Body of pancreas (tissue), 4 donors: ENCODE data around the gene SLC22A23. TPM values are rescaled to one million over a fixed set of nuclear protein-coding genes. Genes with fewer than 3 reads are reported as not detected.

ENCODE experiments used
- ATAC-seq: fragments of 150-250 bp; one replicate; pipeline ENCODE4 v1.9.1; 2016
- DNase-seq, 4 donors: peaks; one replicate each; pipeline ENCODE4 v3.0.0-alpha.2; 2019
- H3K27ac ChIP-seq, 4 donors: fragments of 200-600 bp; sonication (generic); 1 replicate in 3 of 4; 2 replicates in 1 of 4; pipeline versions ENCODE4 v1.5.1 to v1.6.1; 2016 to 2019; ENCODE audit warnings: mild to moderate bottlenecking in 1 of 4, mixed read lengths in 1 of 4, moderate library complexity in 1 of 4
- H3K27me3 ChIP-seq, 2 donors: fragments of 200-600 bp; sonication (generic); one replicate each; pipeline ENCODE4 v1.6.0; 2016; ENCODE audit warnings: mild to moderate bottlenecking in 1 of 2
- H3K36me3 ChIP-seq, 2 donors: fragments of 200-600 bp; sonication (generic); replicated peaks in 1 of 2; 2 replicates each; pipeline ENCODE4 v1.5.1; 2016; ENCODE audit warnings: low read depth in 2 of 2; ENCODE audit not compliant: insufficient read depth in 1 of 2
- H3K4me1 ChIP-seq: fragments of 200-600 bp; sonication (generic); one replicate; pipeline ENCODE4 v1.6.0; 2016
- H3K4me3 ChIP-seq, 2 donors: fragments of 200-600 bp; sonication (generic); 1 replicate in 1 of 2; 2 replicates in 1 of 2; pipeline ENCODE4 v1.5.1; 2016 to 2019
- H3K9me3 ChIP-seq, 3 donors: fragments of 200-600 bp; sonication (generic); 1 replicate in 2 of 3; 2 replicates in 1 of 3; pipeline ENCODE4 v1.5.1; 2016
- POLR2A ChIP-seq, 3 donors: fragments of 450-650 bp; IDR thresholded peaks; one replicate each; pipeline ENCODE4 v1.6.1; 2016; ENCODE audit warnings: antibody characterized with exemption in 3 of 3, mild to moderate bottlenecking in 2 of 3
- WGBS, 2 donors: methylation state at CpG; one replicate each; pipeline ENCODE4 v1.1.5; 2017; 5-methylcytosine and 5-hydroxymethylcytosine counted together
- intact Hi-C: fragments of 100-400 bp; cut with DNase I; formaldehyde crosslinking; loops from one replicate; pipeline ENCODE4 v1.15.1; 2023
- total RNA-seq, 2 donors: library from RNA; depleted of rRNA; stranded (reverse); fragments of >200 nt; gene quantifications; one replicate each; pipeline ENCODE4 v1.1.0, GENCODE V29; 2016
- TF ChIP-seq, protein P1 (sequence below), 7 experiments: fragments of 450-650 bp in 4 of 7; fragments of 200-600 bp in 3 of 7; sonication (generic) in 3 of 7; IDR thresholded peaks; one replicate each; pipeline ENCODE4 v1.5.1; 2016 to 2019; ENCODE audit warnings: antibody characterized with exemption in 7 of 7

The SLC22A23 gene
- total RNA-seq, 2 donors from 2014 or later, result 20.4 to 32.2 TPM

- TF ChIP-seq POLR2A (IDR thresholded peaks at IDR 0.05), result no peak
- TF ChIP-seq, protein P1, sequence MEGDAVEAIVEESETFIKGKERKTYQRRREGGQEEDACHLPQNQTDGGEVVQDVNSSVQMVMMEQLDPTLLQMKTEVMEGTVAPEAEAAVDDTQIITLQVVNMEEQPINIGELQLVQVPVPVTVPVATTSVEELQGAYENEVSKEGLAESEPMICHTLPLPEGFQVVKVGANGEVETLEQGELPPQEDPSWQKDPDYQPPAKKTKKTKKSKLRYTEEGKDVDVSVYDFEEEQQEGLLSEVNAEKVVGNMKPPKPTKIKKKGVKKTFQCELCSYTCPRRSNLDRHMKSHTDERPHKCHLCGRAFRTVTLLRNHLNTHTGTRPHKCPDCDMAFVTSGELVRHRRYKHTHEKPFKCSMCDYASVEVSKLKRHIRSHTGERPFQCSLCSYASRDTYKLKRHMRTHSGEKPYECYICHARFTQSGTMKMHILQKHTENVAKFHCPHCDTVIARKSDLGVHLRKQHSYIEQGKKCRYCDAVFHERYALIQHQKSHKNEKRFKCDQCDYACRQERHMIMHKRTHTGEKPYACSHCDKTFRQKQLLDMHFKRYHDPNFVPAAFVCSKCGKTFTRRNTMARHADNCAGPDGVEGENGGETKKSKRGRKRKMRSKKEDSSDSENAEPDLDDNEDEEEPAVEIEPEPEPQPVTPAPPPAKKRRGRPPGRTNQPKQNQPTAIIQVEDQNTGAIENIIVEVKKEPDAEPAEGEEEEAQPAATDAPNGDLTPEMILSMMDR (IDR thresholded peaks at IDR 0.05), result no peak
- H3K27me3 ChIP-seq, result no peaks in the 10 kb centered on the region
- H3K36me3 ChIP-seq, result no peaks in the 10 kb centered on the region
- WGBS, 2 donors, result 95% methylated on average over 13 of the region's 13 CpGs
- ATAC-seq, result no peak
- no peak overlapping the region for H3K27ac ChIP-seq
- H3K4me3 ChIP-seq, result no peak overlapping the region
- H3K9me3 ChIP-seq, result no peaks in the 10 kb centered on the region
- intact Hi-C loops, result no loop called here
- peaks cover 8% of the 10 kb centered on the region for H3K4me1 ChIP-seq
- DNase-seq, result no peak
Observed at GRCh38 chr6:3318821-3319540, 137.9 kb downstream of the SLC22A23 start.

- 84 to 92% methylated on average over 10 of the region's 10 CpGs for WGBS, 2 donors
- Histone ChIP-seq H3K27me3 (no peaks in the 10 kb centered on the region), H3K27ac (no peak overlapping the region), H3K36me3 (no peaks in the 10 kb centered on the region), H3K9me3 (no peaks in the 10 kb centered on the region), H3K4me3 (no peak overlapping the region), H3K4me1 (peaks cover 8% of the 10 kb centered on the region)
- no peak for DNase-seq
- intact Hi-C loops, result no loop called here
- ATAC-seq, result no peak
- TF ChIP-seq POLR2A (IDR thresholded peaks at IDR 0.05), result no peak
- TF ChIP-seq, protein P1 (IDR thresholded peaks at IDR 0.05), result no peak
Observed at GRCh38 chr6:3318226-3318625, 138.6 kb downstream of the SLC22A23 start.

GRCh38 chr6:3317741-3318211 is 139.1 kb downstream of the SLC22A23 start:
- TF ChIP-seq, protein P1 (IDR thresholded peaks at IDR 0.05), result no peak
- no peak for TF ChIP-seq POLR2A (IDR thresholded peaks at IDR 0.05)
- DNase-seq (no peak), ATAC-seq (no peak)
- Histone ChIP-seq H3K27ac (no peak overlapping the region), H3K27me3 (no peaks in the 10 kb centered on the region), H3K36me3 (no peaks in the 10 kb centered on the region), H3K4me3 (no peak overlapping the region), H3K9me3 (no peaks in the 10 kb centered on the region), H3K4me1 (peaks cover 8% of the 10 kb centered on the region)
- intact Hi-C loops, result no loop called here
- 85 to 95% methylated on average over 11 of the region's 11 CpGs for WGBS, 2 donors

DNA sequence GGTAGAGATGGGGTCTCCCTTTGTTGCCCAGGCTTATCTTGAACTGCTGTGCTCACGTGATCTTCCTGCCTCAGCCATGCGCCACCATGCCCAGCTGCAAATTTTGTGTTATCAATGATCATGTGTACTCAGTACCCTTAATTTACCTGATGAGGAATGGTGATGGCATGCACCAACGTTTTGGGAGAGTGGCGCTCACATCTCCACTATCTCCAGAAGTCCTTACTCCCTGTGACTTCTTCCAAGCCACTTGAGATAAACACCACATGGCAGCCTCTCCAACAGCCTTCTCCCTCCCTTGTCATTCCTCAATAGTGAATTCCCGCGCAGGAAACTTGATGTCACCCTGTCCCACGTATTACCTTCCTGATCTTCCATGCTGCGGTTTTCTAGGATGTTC is 140.0 kb downstream of the SLC22A23 start:
- no peak overlapping the region for H3K27ac ChIP-seq
- intact Hi-C loops, result no loop called here
- no peaks in the 10 kb centered on the region for H3K27me3 ChIP-seq
- ATAC-seq, result no peak
- H3K36me3 ChIP-seq, result no peaks in the 10 kb centered on the region
- WGBS, 2 donors, result 80% methylated on average over 8 of the region's 8 CpGs
- H3K4me3 ChIP-seq, result no peak overlapping the region
- no peak for DNase-seq
- peaks cover 4% of the 10 kb centered on the region for H3K4me1 ChIP-seq
- no peak for TF ChIP-seq POLR2A (IDR thresholded peaks at IDR 0.05)
- TF ChIP-seq, protein P1 (IDR thresholded peaks at IDR 0.05), result no peak
- no peaks in the 10 kb centered on the region for H3K9me3 ChIP-seq

GRCh38 chr6:3316331-3316730 is 140.5 kb downstream of the SLC22A23 start:
- Histone ChIP-seq H3K36me3 (no peaks in the 10 kb centered on the region), H3K4me3 (no peak overlapping the region), H3K27me3 (no peaks in the 10 kb centered on the region), H3K9me3 (no peaks in the 10 kb centered on the region), H3K27ac (no peak overlapping the region), H3K4me1 (no peaks in the 10 kb centered on the region)
- TF ChIP-seq, protein P1 (IDR thresholded peaks at IDR 0.05), result no peak
- TF ChIP-seq POLR2A (IDR thresholded peaks at IDR 0.05), result no peak
- 84 to 87% methylated on average over 9 of the region's 9 CpGs for WGBS, 2 donors
- ATAC-seq (no peak), DNase-seq (no peak)
- intact Hi-C loops, result no loop called here
